ENCODE data around the gene ADAMTS3. TPM values are rescaled to one million over a fixed set of nuclear protein-coding genes. Genes with fewer than 3 reads are reported as not detected.

Gene ADAMTS3
- total and polyA plus RNA-seq, 5 donors from 2014 or later = 0.34 TPM; not detected in 4

DNA sequence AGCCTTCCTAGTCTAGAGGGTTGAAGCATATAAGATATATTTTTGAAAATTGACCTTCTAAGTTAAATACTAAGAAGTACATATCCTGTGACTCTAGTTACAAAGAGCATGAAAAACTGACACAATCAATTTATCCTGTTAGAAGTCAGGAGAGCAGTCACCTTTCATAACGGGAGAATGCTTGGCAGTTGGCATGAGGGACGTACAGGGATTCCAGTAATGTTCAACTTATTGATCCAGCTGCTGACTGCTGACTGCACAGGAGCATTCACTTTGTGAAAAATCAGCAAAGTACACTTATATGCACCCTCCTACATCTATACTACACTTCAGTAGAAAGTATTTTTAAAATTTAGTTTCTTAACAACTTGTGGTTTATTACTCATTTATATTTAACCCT is 4.2 kb downstream of the ADAMTS3 start:
- no peak for DNase-seq
- no peaks in the 10 kb centered on the region for H3K36me3 ChIP-seq (ENCODE audit: control insufficient read depth, insufficient read depth, low read length)
- Mint-ChIP-seq H3K4me3 (no peak overlapping the region), H3K27me3 (peaks cover 46% of the 10 kb centered on the region), H3K27ac (no peak overlapping the region), H3K4me1 (peaks cover 0 to 16% (median 4%) of the 10 kb centered on the region in 4 donors), H3K9me3 (peaks cover 0 to 3% (median 0%) of the 10 kb centered on the region in 7 donors), H3K36me3 (no peaks in the 10 kb centered on the region)
- no peak overlapping the region for H3K4me3 ChIP-seq (ENCODE audit: low read depth, low read length)
- H3K27ac ChIP-seq (ENCODE audit: insufficient read depth, low read length, poor library complexity, severe bottlenecking) = no peak overlapping the region
- no peaks in the 10 kb centered on the region for H3K9me3 ChIP-seq (ENCODE audit: control insufficient read depth in 2 of 2, low read length in 2 of 2)
- H3K4me1 ChIP-seq (ENCODE audit: control insufficient read depth, insufficient read depth, low read length, poor library complexity, severe bottlenecking) = no peaks in the 10 kb centered on the region
- no peak for ATAC-seq (ENCODE audit: low read depth in 2 of 2)
- H3K27me3 ChIP-seq (ENCODE audit: control insufficient read depth, insufficient read depth, low read length) = peaks cover 12% of the 10 kb centered on the region

DNA sequence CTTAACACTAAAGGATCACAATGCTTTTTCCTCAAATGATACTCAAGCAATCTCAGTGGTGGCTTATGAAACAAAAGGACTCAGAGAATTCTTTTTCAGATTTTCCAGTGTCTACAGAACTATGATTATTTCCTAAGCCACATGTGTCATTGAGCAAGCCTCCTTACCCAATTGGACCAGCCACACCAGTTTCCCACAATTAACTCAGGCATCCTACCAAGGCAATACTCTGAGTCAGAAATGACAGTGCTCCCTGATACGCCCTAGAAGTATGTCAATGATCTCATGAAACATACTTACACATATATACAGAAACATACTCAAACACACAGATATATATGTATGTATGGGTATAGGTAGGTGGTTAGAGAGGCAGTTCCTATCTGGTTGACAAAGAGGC is 4.8 kb downstream of the ADAMTS3 start:
- Histone ChIP-seq H3K4me1 (ENCODE audit: control insufficient read depth, insufficient read depth, low read length, poor library complexity, severe bottlenecking) (no peaks in the 10 kb centered on the region), H3K4me3 (ENCODE audit: low read depth, low read length) (no peak overlapping the region), H3K9me3 (ENCODE audit: control insufficient read depth in 2 of 2, low read length in 2 of 2) (no peaks in the 10 kb centered on the region), H3K36me3 (ENCODE audit: control insufficient read depth, insufficient read depth, low read length) (no peaks in the 10 kb centered on the region), H3K27ac (ENCODE audit: insufficient read depth, low read length, poor library complexity, severe bottlenecking) (no peak overlapping the region), H3K27me3 (ENCODE audit: control insufficient read depth, insufficient read depth, low read length) (peaks cover 10% of the 10 kb centered on the region)
- no peak overlapping the region for H3K27ac Mint-ChIP-seq
- peaks cover 0 to 3% (median 0%) of the 10 kb centered on the region in 7 donors for H3K9me3 Mint-ChIP-seq
- no peak overlapping the region for H3K4me3 Mint-ChIP-seq
- peaks cover 43% of the 10 kb centered on the region for H3K27me3 Mint-ChIP-seq
- ATAC-seq (ENCODE audit: low read depth in 2 of 2) (no peak), DNase-seq (no peak)
- H3K4me1 Mint-ChIP-seq = peaks cover 0 to 13% (median 4%) of the 10 kb centered on the region in 4 donors
- no peaks in the 10 kb centered on the region for H3K36me3 Mint-ChIP-seq

DNA sequence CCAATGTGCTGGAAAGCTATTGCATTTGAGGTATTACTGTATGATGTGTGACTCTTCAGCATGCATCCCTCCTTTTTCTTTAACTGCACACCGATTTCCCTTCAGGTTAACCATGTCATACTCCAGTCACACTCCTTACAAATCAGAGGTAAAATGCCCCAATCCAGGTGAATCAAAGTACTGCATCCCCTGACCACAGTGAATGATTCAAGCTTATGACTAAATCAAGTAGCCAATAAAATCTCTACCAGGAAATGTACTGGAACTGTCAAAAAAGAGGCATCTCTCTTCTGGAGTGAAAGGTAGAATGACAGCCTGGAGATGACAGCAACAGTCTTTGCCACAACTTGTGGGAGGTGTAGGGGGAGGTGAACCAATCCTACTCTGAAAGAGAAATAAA is 10.4 kb downstream of the ADAMTS3 start:
- Mint-ChIP-seq H3K9me3 (peaks cover 0 to 7% (median 0%) of the 10 kb centered on the region in 7 donors), H3K4me1 (no peaks in the 10 kb centered on the region), H3K4me3 (no peak overlapping the region), H3K27ac (peak overlapping the region in 1 of 3 donors; percentile 10), H3K27me3 (peaks cover 6% of the 10 kb centered on the region), H3K36me3 (no peaks in the 10 kb centered on the region)
- Histone ChIP-seq H3K27me3 (ENCODE audit: control insufficient read depth, insufficient read depth, low read length) (no peaks in the 10 kb centered on the region), H3K9me3 (ENCODE audit: control insufficient read depth in 2 of 2, low read length in 2 of 2) (no peaks in the 10 kb centered on the region), H3K4me3 (ENCODE audit: low read depth, low read length) (no peak overlapping the region), H3K27ac (ENCODE audit: insufficient read depth, low read length, poor library complexity, severe bottlenecking) (no peak overlapping the region), H3K36me3 (ENCODE audit: control insufficient read depth, insufficient read depth, low read length) (no peaks in the 10 kb centered on the region), H3K4me1 (ENCODE audit: control insufficient read depth, insufficient read depth, low read length, poor library complexity, severe bottlenecking) (no peaks in the 10 kb centered on the region)
- DNase-seq (no peak), ATAC-seq (ENCODE audit: low read depth in 2 of 2) (no peak)

DNA sequence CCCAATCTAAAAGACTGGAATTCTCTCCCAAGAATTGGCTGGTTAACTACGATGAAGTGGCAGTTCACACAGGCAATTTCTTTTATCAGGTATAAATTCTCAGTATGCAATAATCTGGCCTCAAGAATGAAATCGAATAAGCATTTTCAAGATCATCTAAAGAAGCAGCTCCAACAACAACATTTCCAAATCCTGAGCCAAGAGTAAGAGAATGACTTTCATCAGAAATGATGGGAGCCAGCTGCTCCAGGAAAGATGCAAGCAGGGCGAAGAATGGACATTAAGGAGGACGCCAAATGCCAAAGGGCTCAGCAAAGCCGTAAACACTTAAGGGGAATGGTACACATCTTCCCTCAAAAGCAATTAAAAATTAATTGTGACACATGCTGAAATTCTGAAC is 12.0 kb downstream of the ADAMTS3 start:
- H3K36me3 Mint-ChIP-seq = no peaks in the 10 kb centered on the region
- Histone ChIP-seq H3K9me3 (ENCODE audit: control insufficient read depth in 2 of 2, low read length in 2 of 2) (no peaks in the 10 kb centered on the region), H3K27me3 (ENCODE audit: control insufficient read depth, insufficient read depth, low read length) (no peaks in the 10 kb centered on the region), H3K4me1 (ENCODE audit: control insufficient read depth, insufficient read depth, low read length, poor library complexity, severe bottlenecking) (no peaks in the 10 kb centered on the region), H3K27ac (ENCODE audit: insufficient read depth, low read length, poor library complexity, severe bottlenecking) (no peak overlapping the region), H3K36me3 (ENCODE audit: control insufficient read depth, insufficient read depth, low read length) (no peaks in the 10 kb centered on the region), H3K4me3 (ENCODE audit: low read depth, low read length) (no peak overlapping the region)
- ATAC-seq (ENCODE audit: low read depth in 2 of 2) = no peak
- H3K4me1 Mint-ChIP-seq = no peaks in the 10 kb centered on the region
- no peak for DNase-seq
- no peak overlapping the region for H3K4me3 Mint-ChIP-seq
- no peak overlapping the region for H3K27ac Mint-ChIP-seq
- H3K9me3 Mint-ChIP-seq = peaks cover 0 to 7% (median 0%) of the 10 kb centered on the region in 7 donors
- H3K27me3 Mint-ChIP-seq = peaks cover 6% of the 10 kb centered on the region

DNA sequence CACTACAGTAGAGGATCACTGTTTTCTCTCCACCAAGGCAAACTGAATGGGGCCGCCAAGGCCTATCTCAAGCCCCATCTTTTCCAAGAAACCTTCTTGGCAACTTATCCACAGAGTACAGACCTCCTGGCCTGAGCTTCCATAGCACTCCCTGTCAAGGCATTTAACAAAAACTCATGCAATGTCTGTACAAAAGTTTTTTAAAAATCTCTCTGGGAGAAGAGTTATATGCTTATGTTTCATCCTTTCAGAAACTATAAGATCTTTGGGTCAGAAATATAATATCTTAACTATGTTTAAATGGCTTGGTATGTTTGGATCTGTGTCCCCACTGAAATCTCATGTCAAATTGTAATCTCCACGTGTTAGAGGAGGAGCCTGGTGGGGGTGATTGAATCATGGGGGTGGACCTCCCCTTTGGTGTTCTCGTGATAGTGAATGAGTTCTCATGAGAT is 13.6 kb downstream of the ADAMTS3 start:
- ATAC-seq (ENCODE audit: low read depth in 2 of 2) (no peak), DNase-seq (no peak)
- Histone ChIP-seq H3K9me3 (ENCODE audit: control insufficient read depth in 2 of 2, low read length in 2 of 2) (no peaks in the 10 kb centered on the region), H3K36me3 (ENCODE audit: control insufficient read depth, insufficient read depth, low read length) (no peaks in the 10 kb centered on the region), H3K4me1 (ENCODE audit: control insufficient read depth, insufficient read depth, low read length, poor library complexity, severe bottlenecking) (no peaks in the 10 kb centered on the region), H3K27ac (ENCODE audit: insufficient read depth, low read length, poor library complexity, severe bottlenecking) (no peak overlapping the region), H3K4me3 (ENCODE audit: low read depth, low read length) (no peak overlapping the region), H3K27me3 (ENCODE audit: control insufficient read depth, insufficient read depth, low read length) (no peaks in the 10 kb centered on the region)
- Mint-ChIP-seq H3K4me3 (no peak overlapping the region), H3K4me1 (no peaks in the 10 kb centered on the region), H3K27ac (no peak overlapping the region), H3K36me3 (no peaks in the 10 kb centered on the region), H3K9me3 (peaks cover 0 to 7% (median 0%) of the 10 kb centered on the region in 7 donors), H3K27me3 (peaks cover 5% of the 10 kb centered on the region)

DNA sequence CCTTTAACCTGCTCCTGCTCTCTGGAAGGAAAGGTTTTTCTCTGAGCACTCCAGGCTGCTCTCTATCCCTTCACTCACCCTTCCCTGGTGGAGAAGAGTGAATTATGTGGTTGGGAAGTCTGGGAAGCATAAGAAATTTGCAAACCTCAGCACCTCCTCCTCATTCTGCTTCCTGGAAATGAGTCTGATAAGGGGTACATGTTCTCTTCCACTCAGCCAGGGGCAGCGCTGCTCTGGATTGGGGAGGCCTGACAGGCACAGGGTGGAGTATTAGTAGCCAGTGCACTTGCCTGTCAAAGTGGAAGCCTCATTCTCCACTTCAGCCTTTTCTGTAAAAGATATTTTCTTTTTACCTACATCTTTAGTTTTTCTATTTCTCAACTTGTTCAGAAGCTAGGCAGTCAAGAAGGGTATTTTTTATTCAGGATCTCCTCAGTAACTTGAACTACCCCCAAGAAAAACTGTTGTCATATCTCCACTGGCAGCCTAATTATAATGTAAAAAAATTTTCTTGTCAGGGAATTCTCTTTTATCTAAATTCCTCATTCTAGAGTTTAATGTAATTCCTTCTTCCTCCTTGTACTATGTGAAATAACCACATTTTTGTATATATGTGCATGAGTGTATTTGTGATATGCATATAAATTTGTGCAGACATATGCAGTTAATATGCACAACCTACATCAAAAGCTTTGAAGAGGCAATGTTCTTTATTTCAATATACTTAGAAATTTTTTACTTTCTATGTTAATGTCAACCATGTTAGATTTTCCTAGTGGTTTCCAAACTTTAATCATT is 15.3 kb downstream of the ADAMTS3 start:
- no peaks in the 10 kb centered on the region for H3K27me3 ChIP-seq (ENCODE audit: control insufficient read depth, insufficient read depth, low read length)
- H3K9me3 ChIP-seq (ENCODE audit: control insufficient read depth in 2 of 2, low read length in 2 of 2) = no peaks in the 10 kb centered on the region
- Mint-ChIP-seq H3K36me3 (no peaks in the 10 kb centered on the region), H3K9me3 (peaks cover 0 to 7% (median 0%) of the 10 kb centered on the region in 7 donors), H3K27ac (no peak overlapping the region), H3K27me3 (no peaks in the 10 kb centered on the region), H3K4me1 (no peaks in the 10 kb centered on the region), H3K4me3 (no peak overlapping the region)
- H3K4me1 ChIP-seq (ENCODE audit: control insufficient read depth, insufficient read depth, low read length, poor library complexity, severe bottlenecking) = no peaks in the 10 kb centered on the region
- H3K36me3 ChIP-seq (ENCODE audit: control insufficient read depth, insufficient read depth, low read length) = no peaks in the 10 kb centered on the region
- DNase-seq (no peak), ATAC-seq (ENCODE audit: low read depth in 2 of 2) (no peak)
- no peak overlapping the region for H3K4me3 ChIP-seq (ENCODE audit: low read depth, low read length)
- no peak overlapping the region for H3K27ac ChIP-seq (ENCODE audit: insufficient read depth, low read length, poor library complexity, severe bottlenecking)

DNA sequence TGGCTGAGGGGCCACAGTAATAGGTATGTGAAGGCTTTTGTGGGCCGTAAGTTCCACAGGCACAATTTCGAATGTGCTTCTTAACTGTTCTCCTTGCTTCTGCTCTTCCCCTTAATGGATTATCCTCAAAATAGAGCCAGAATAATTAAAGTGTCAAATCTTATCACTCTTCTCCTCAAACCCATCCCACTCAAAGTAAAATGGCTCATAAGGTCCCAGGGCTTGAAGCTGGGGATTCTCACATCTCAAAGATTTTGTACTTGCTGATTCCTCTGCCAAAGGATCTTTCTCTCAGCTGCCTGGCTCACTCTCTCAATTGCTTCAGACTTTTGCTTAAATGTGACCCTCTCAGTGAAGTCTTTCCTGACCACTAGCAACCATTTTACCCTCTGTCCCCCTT is 16.6 kb downstream of the ADAMTS3 start:
- Histone ChIP-seq H3K4me1 (ENCODE audit: control insufficient read depth, insufficient read depth, low read length, poor library complexity, severe bottlenecking) (no peaks in the 10 kb centered on the region), H3K27ac (ENCODE audit: insufficient read depth, low read length, poor library complexity, severe bottlenecking) (no peak overlapping the region), H3K36me3 (ENCODE audit: control insufficient read depth, insufficient read depth, low read length) (no peaks in the 10 kb centered on the region), H3K27me3 (ENCODE audit: control insufficient read depth, insufficient read depth, low read length) (no peaks in the 10 kb centered on the region), H3K4me3 (ENCODE audit: low read depth, low read length) (no peak overlapping the region), H3K9me3 (ENCODE audit: control insufficient read depth in 2 of 2, low read length in 2 of 2) (no peaks in the 10 kb centered on the region)
- H3K9me3 Mint-ChIP-seq = peaks cover 0 to 4% (median 0%) of the 10 kb centered on the region in 7 donors
- DNase-seq = no peak
- no peaks in the 10 kb centered on the region for H3K4me1 Mint-ChIP-seq
- H3K4me3 Mint-ChIP-seq = no peak overlapping the region
- no peak for ATAC-seq (ENCODE audit: low read depth in 2 of 2)
- no peaks in the 10 kb centered on the region for H3K27me3 Mint-ChIP-seq
- H3K27ac Mint-ChIP-seq = no peak overlapping the region
- H3K36me3 Mint-ChIP-seq = no peaks in the 10 kb centered on the region

DNA sequence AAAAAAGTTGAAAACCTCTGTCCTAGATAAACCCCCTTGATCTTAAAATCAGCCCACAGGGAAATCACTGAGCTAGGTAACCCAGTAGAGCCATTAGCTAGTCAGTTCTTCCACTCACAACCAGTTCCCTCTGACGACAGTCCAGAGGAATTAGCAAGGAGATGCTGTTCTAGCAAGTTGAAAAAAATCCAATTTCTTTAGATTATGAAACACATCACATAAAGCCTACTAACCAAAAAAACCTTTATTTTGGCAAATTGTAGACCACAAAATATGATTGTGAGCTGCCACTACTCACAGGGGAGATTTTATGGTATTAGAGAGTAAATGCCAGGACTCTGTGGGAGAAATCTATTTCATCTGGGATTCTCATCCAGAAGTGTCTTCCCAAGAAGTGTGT is 22.6 kb downstream of the ADAMTS3 start:
- no peak overlapping the region for H3K4me3 ChIP-seq (ENCODE audit: low read depth, low read length)
- H3K4me1 ChIP-seq (ENCODE audit: control insufficient read depth, insufficient read depth, low read length, poor library complexity, severe bottlenecking) = no peaks in the 10 kb centered on the region
- H3K27ac ChIP-seq (ENCODE audit: insufficient read depth, low read length, poor library complexity, severe bottlenecking) = no peak overlapping the region
- H3K27me3 ChIP-seq (ENCODE audit: control insufficient read depth, insufficient read depth, low read length) = no peaks in the 10 kb centered on the region
- H3K36me3 Mint-ChIP-seq = no peaks in the 10 kb centered on the region
- ATAC-seq (ENCODE audit: low read depth in 2 of 2) (no peak), DNase-seq (no peak)
- no peak overlapping the region for H3K27ac Mint-ChIP-seq
- no peaks in the 10 kb centered on the region for H3K4me1 Mint-ChIP-seq
- no peaks in the 10 kb centered on the region for H3K36me3 ChIP-seq (ENCODE audit: control insufficient read depth, insufficient read depth, low read length)
- H3K4me3 Mint-ChIP-seq = no peak overlapping the region
- peaks cover 0 to 4% (median 0%) of the 10 kb centered on the region in 7 donors for H3K9me3 Mint-ChIP-seq
- H3K27me3 Mint-ChIP-seq = no peaks in the 10 kb centered on the region
- H3K9me3 ChIP-seq (ENCODE audit: control insufficient read depth in 2 of 2, low read length in 2 of 2) = no peaks in the 10 kb centered on the region
